Activated effector memory CD4-positive, alpha-beta T cell treated with Interleukin-2 at 50 U/mL for 16 hours (primary cell): ENCODE results near the gene IFI44.

Experiments
- DNase-seq: peaks from one replicate; pipeline ENCODE4 v3.0.0-alpha.2; 2020

The IFI44 gene

DNA sequence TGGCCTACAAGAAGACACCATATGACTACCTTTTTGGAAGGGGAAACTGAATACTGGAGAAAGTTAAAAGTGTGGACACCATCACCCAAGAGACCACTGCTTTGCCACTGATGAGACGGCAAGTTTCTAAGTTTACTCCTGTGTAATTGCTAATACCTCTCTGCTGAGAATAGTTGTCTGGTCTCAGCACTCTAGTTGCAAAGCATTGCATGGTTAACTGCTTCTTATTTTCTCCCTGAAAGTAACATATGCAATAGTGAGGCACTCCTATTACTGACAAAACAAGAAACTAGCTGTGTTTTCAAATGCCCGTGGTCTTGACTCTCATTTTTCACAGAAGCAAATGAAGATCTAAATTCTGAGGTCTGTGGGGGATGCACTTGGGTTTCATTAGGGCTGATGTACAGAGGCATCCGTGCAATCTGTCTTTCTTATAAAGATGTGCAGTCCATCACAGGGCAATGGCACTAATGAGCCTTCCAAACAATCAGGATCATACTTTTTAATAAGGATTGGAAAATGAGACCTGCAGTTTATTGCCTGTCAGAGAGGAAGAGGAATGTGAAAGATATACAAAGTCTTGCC lies 62.9 kb downstream of the IFI44 start:
- DNase-seq = no peak

DNA sequence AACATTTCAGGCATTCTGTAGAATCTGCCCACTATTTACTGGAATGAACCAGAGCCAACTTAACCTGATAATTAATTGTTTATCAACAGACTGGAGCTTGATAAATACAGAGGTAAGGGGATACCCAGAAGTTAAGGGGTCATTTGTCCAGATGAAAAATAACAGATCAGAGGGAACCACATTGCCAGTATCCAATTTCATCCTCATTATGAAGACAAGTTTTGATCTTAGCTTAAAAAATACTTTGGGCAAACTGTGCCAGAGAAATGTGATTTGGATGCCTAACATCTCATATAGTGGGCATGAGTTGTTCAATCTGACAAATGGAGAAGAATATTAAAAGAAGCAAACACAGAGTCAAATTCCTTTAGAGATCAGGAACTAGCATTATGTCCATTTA lies 63.7 kb downstream of the IFI44 start:
- no peak for DNase-seq
